K562 (cell line): ENCODE data around the gene PSMA1. TPM values are rescaled to one million over a fixed set of nuclear protein-coding genes. Genes with fewer than 3 reads are reported as not detected.

ENCODE experiments used
- CTBP1 ChIP-seq: fragments of 450-650 bp; IDR thresholded peaks from 2 replicates; pipeline ENCODE4 v1.6.1; 2016; ENCODE audit warnings: borderline replicate concordance
- GABPB2 ChIP-seq: fragments of 250-450 bp; sonication (Bioruptor Pico); conservative IDR thresholded peaks from 2 replicates; pipeline ENCODE4 v1.5.1; 2021; ENCODE audit warnings: mild to moderate bottlenecking
- HDAC6 ChIP-seq: IDR thresholded peaks from 2 replicates; pipeline ENCODE4 v1.6.1; 2012; ENCODE audit warnings: low read depth, mild to moderate bottlenecking, control low read depth, inconsistent platforms, low read length, moderate library complexity
- HMG20B ChIP-seq: fragments of 250-450 bp; sonication (Bioruptor Pico); IDR thresholded peaks from 2 replicates; pipeline ENCODE4 v1.5.0; 2021; ENCODE audit warnings: mild to moderate bottlenecking
- HMGN3 ChIP-seq: IDR thresholded peaks from 2 replicates; pipeline ENCODE4 v1.6.1; 2011; ENCODE audit warnings: borderline replicate concordance, low read depth, mild to moderate bottlenecking, mixed read lengths, low read length; ENCODE audit not compliant: insufficient read length; ENCODE audit errors: extremely low read depth
- KAT8 ChIP-seq: fragments of 450-650 bp; IDR thresholded peaks from 2 replicates; pipeline ENCODE4 v1.6.1; 2016; ENCODE audit warnings: low read depth, mild to moderate bottlenecking
- MGA ChIP-seq: fragments of 450-650 bp; IDR thresholded peaks from 2 replicates; pipeline ENCODE4 v1.6.1; 2016; ENCODE audit warnings: mild to moderate bottlenecking, moderate library complexity
- MTF1 ChIP-seq: fragments of 250-450 bp; sonication (Bioruptor Pico); IDR thresholded peaks from 2 replicates; pipeline ENCODE4 v1.9.0; 2021; ENCODE audit warnings: moderate library complexity, mild to moderate bottlenecking, inconsistent platforms, borderline replicate concordance
- NUFIP1 ChIP-seq: fragments of 450-650 bp; IDR thresholded peaks from 2 replicates; pipeline ENCODE4 v1.6.1; 2018; ENCODE audit not compliant: partially characterized antibody
- SUPT5H ChIP-seq: fragments of 450-650 bp; IDR thresholded peaks from 2 replicates; pipeline ENCODE4 v1.6.1; 2016
- ZNF316 ChIP-seq: fragments of 450-650 bp; IDR thresholded peaks from 2 replicates; pipeline ENCODE4 v1.6.1; 2016
- polyA plus RNA-seq, 8 experiments: library from polyadenylated mRNA; depleted of rRNA in 4 of 8; stranded (reverse) in 5 of 8; unstranded in 3 of 8; fragments of >200 nt; fragmentation: Nextera tagmentation in 2 of 8; fragmentation: Illumina TruSeq in 1 of 8; extraction: Ambion mirVana in 2 of 8; extraction: Trizol in 1 of 8; gene quantifications; 2 replicates each; pipeline versions ENCODE4 v1.2.1 to v1.2.3, GENCODE V29; 2011 to 2014; ENCODE audit warnings: inconsistent platforms in 1 of 8, missing spikeins in 1 of 8
- total RNA-seq, 7 experiments: library from RNA; depleted of rRNA in 6 of 7; stranded (reverse); fragments of >200 nt in 6 of 7; fragmentation: Illumina TruSeq in 2 of 7; extraction: Trizol in 2 of 7; gene quantifications; 2 replicates each; pipeline versions ENCODE4 v1.2.1 to v1.2.3, GENCODE V29; 2011 to 2021; ENCODE audit warnings: low replicate concordance in 1 of 7

The PSMA1 gene
- total and polyA plus RNA-seq, 9 of the 15 experiments (the other 6 are each of a cell fraction or from before 2014, with no cell fraction given), result 283 to 1,007 (median 424) TPM

- TF ChIP-seq MGA, result no peak
- TF ChIP-seq MTF1 (CRISPR knock-in tag), result no peak
- TF ChIP-seq GABPB2 (CRISPR knock-in tag), result no peak
- TF ChIP-seq HMG20B, result no peak
- no peak for TF ChIP-seq CTBP1
- no peak for TF ChIP-seq HMGN3
- TF ChIP-seq SUPT5H, result no peak
- TF ChIP-seq HDAC6, result no peak
- no peak for TF ChIP-seq ZNF316
- no peak for TF ChIP-seq KAT8
- no peak for TF ChIP-seq NUFIP1
Measured at GRCh38 chr11:14460147-14460546, 60.0 kb downstream of the PSMA1 start (continued).
